Natural killer cell (primary cell): ENCODE data around the gene DENND4B. TPM values are rescaled to one million over a fixed set of nuclear protein-coding genes. Genes with fewer than 3 reads are reported as not detected.

Experiments
- ATAC-seq, 3 donors: fragments of 150-1000 bp in 2 of 3; fragments of 200-7000 bp in 1 of 3; cut with Tn5 transposase; 1 replicate in 1 of 3; 2 replicates in 2 of 3; pipeline ENCODE4 v1.10.0; 2021; ENCODE audit warnings: mild to moderate bottlenecking in 2 of 3, moderate library complexity in 2 of 3
- DNase-seq, 2 donors: peaks; one replicate each; pipeline versions ENCODE4 v3.0.0 to v3.0.0-alpha.2; 2013 to 2021; ENCODE audit warnings: mixed read lengths in 1 of 2
- H3K27ac ChIP-seq: one replicate; pipeline ENCODE4 v1.5.1; 2013; ENCODE audit warnings: mild to moderate bottlenecking, low read length
- H3K27me3 ChIP-seq: one replicate; pipeline ENCODE4 v1.6.1; 2013; ENCODE audit warnings: low read length; ENCODE audit not compliant: control insufficient read depth, insufficient read depth
- H3K36me3 ChIP-seq: one replicate; pipeline ENCODE4 v1.6.1; 2013; ENCODE audit warnings: low read length; ENCODE audit not compliant: control insufficient read depth, insufficient read depth
- H3K4me1 ChIP-seq: one replicate; pipeline ENCODE4 v1.6.1; 2013; ENCODE audit warnings: low read length; ENCODE audit not compliant: control insufficient read depth, insufficient read depth
- H3K4me3 ChIP-seq: one replicate; pipeline ENCODE4 v1.5.1; 2013; ENCODE audit warnings: low read length
- H3K9me3 ChIP-seq: one replicate; pipeline ENCODE4 v1.6.1; 2013; ENCODE audit warnings: low read length; ENCODE audit not compliant: control insufficient read depth, insufficient read depth
- H3K27ac Mint-ChIP-seq, 2 donors: one replicate each; pipeline ENCODE4 v1.8.0; 2022; ENCODE audit warnings: mild to moderate bottlenecking in 2 of 2, mixed read lengths in 2 of 2, moderate library complexity in 1 of 2
- H3K27me3 Mint-ChIP-seq, 2 donors: one replicate each; pipeline ENCODE4 v1.8.0; 2022; ENCODE audit warnings: low read depth in 2 of 2, mixed read lengths in 2 of 2
- H3K36me3 Mint-ChIP-seq: one replicate; pipeline ENCODE4 v1.8.0; 2022; ENCODE audit warnings: mixed read lengths
- H3K4me1 Mint-ChIP-seq, 2 donors: one replicate each; pipeline ENCODE4 v1.8.0; 2022; ENCODE audit warnings: mixed read lengths in 2 of 2
- H3K4me3 Mint-ChIP-seq: one replicate; pipeline ENCODE4 v1.8.0; 2022; ENCODE audit warnings: mild to moderate bottlenecking, moderate library complexity, mixed read lengths
- H3K9me3 Mint-ChIP-seq, 2 donors: one replicate each; pipeline ENCODE4 v1.8.0; 2022; ENCODE audit warnings: mixed read lengths in 2 of 2
- CTCF ChIP-seq: fragments of 200-600 bp; IDR thresholded peaks from one replicate; pipeline ENCODE4 v1.8.0; 2022; ENCODE audit warnings: antibody characterized with exemption
- WGBS: methylation state at CpG from one replicate; pipeline ENCODE4 v1.1.7; 2013; ENCODE audit warnings: missing lambda C conversion rate; ENCODE audit not compliant: insufficient coverage; 5-methylcytosine and 5-hydroxymethylcytosine counted together
- intact Hi-C: fragments of 100-400 bp; cut with micrococcal nuclease; formaldehyde crosslinking; loops from one replicate; pipeline ENCODE4 v1.14.2; 2022
- total RNA-seq, 4 donors: library from RNA; stranded (reverse); fragments of 120-200 nt in 1 of 4; gene quantifications; one replicate each; pipeline versions ENCODE4 v1.2.3 to v1.2.4, GENCODE V29; 2013 to 2022

Gene DENND4B
- total RNA-seq, 3 donors from 2014 or later (not counting 1 experiment from before 2014, with no cell fraction given), result 244 to 322 (median 291) TPM

GRCh38 chr1:153968000-153968363, 21.5 kb upstream of the DENND4B start:
- Histone ChIP-seq H3K27ac (peak overlapping the region; percentile 96), H3K4me1 (peaks cover 41% of the 10 kb centered on the region), H3K27me3 (no peaks in the 10 kb centered on the region), H3K36me3 (peaks cover 2% of the 10 kb centered on the region), H3K4me3 (peak overlapping the region; percentile 93), H3K9me3 (no peaks in the 10 kb centered on the region)
- H3K9me3 Mint-ChIP-seq, result no peaks in the 10 kb centered on the region
- ATAC-seq, result no peak
- H3K4me3 Mint-ChIP-seq, result peak overlapping the region; percentile 99
- H3K4me1 Mint-ChIP-seq, result peaks cover 47 to 51% of the 10 kb centered on the region in 2 donors
- 9% methylated on average over 8 of the region's 8 CpGs for WGBS
- no peak for DNase-seq
- TF ChIP-seq CTCF, result no peak
- no peaks in the 10 kb centered on the region for H3K36me3 Mint-ChIP-seq
- H3K27me3 Mint-ChIP-seq, result no peaks in the 10 kb centered on the region
- intact Hi-C loops, result loop anchor here (1.0 to 10.0 kb wide), 5 partner anchors 9 to 257 kb away; partner anchors contain the start of genes CRTC2, GATAD2B, JTB and RPS27
- peak overlapping the region; percentile 95 to 98 for H3K27ac Mint-ChIP-seq

- Histone ChIP-seq H3K36me3 (no peaks in the 10 kb centered on the region), H3K27ac (peak within 1 kb of the TSS; percentile 96), H3K4me3 (peak within 1 kb of the TSS; percentile 93), H3K27me3 (no peaks in the 10 kb centered on the region), H3K4me1 (peaks cover 47% of the 10 kb centered on the region), H3K9me3 (no peaks in the 10 kb centered on the region)
- TF ChIP-seq CTCF, result peak; percentile 36
- H3K27ac Mint-ChIP-seq, result peak within 1 kb of the TSS; percentile 95 to 98
- ATAC-seq (peak; percentile 82 to 95 (median 87)), DNase-seq (peak; percentile 77 to 95)
- intact Hi-C loops, result loop anchor here (1.0 to 10.0 kb wide), 5 partner anchors 9 to 257 kb away; partner anchors contain the start of genes CRTC2, GATAD2B, JTB and RPS27
- H3K9me3 Mint-ChIP-seq, result no peaks in the 10 kb centered on the region
- peaks cover 53 to 58% of the 10 kb centered on the region in 2 donors for H3K4me1 Mint-ChIP-seq
- no peaks in the 10 kb centered on the region for H3K27me3 Mint-ChIP-seq
- peak within 1 kb of the TSS; percentile 99 for H3K4me3 Mint-ChIP-seq
- H3K36me3 Mint-ChIP-seq, result no peaks in the 10 kb centered on the region
- WGBS, result under 1% methylated on average over 60 of the region's 60 CpGs
Observed at GRCh38 chr1:153967107-153967999, 20.8 kb upstream of the DENND4B start, which contains the start of gene CREB3L4. TSS of gene CREB3L4 (plus strand) at chr1:153967902. CDS start at chr1:153968526, 624 bp downstream.

GRCh38 chr1:153963850-153964331, 17.4 kb upstream of the DENND4B start:
- no peak for TF ChIP-seq CTCF
- peaks cover 45% of the 10 kb centered on the region for H3K4me1 ChIP-seq
- no peaks in the 10 kb centered on the region for H3K27me3 ChIP-seq
- peak overlapping the region; percentile 79 for H3K27ac ChIP-seq
- peak overlapping the region; percentile 91 for H3K4me3 ChIP-seq
- WGBS, result 4% methylated on average over 22 of the region's 22 CpGs
- Mint-ChIP-seq H3K4me3 (peak overlapping the region; percentile 89), H3K36me3 (no peaks in the 10 kb centered on the region), H3K27ac (peak overlapping the region; percentile 91 to 92), H3K9me3 (no peaks in the 10 kb centered on the region), H3K27me3 (no peaks in the 10 kb centered on the region), H3K4me1 (peaks cover 50 to 72% of the 10 kb centered on the region in 2 donors)
- no peaks in the 10 kb centered on the region for H3K9me3 ChIP-seq
- intact Hi-C loops, result loop anchor here (10.0 kb wide), 1 partner anchor 261 kb away; the partner anchor contains the start of gene UBAP2L
- no peak for ATAC-seq
- DNase-seq, result no peak
- peaks cover 6% of the 10 kb centered on the region for H3K36me3 ChIP-seq
